ENCODE data around the gene IFIT3.
A peak's percentile ranks its signal among the peaks of the same experiment; 100 is the strongest.
"Not testable (repeated sequence)": the region's sequence is repeated elsewhere in the genome, so short reads cannot be mapped to it uniquely, and the experiment has no call there.

IFIT3 gene

DNA sequence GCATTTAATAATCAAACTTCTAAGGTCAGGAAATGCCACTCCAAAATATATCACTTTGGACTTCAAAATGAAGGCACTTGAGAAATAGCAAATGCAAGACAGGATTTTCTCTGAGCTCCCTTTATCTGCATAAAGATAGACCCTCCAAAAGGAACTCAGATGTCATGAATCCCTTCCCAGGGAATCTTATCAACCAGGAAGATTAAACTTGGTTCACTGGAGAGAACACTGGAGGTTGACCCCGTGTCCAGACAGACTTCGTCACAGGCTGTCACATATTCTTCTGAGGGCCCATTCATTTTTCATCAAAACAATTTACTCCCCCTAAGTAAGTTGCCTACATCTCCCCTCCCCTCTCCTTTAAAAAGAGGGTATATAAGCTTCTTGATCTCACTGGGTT is 21.2 kb downstream of the IFIT3 start:
- Histone ChIP-seq H3K9ac (no peak overlapping the region), H3K27me3 (ENCODE audit: control insufficient read depth, insufficient read depth, low read length) (no peaks in the 10 kb centered on the region), H3K36me3 (ENCODE audit: control insufficient read depth, insufficient read depth, low read length) (no peaks in the 10 kb centered on the region), H3K4me3 (ENCODE audit: low read depth, low read length) (no peak overlapping the region), H3K4me2 (ENCODE audit: low read length) (no peak overlapping the region), H2AFZ (no peak overlapping the region), H3K27ac (no peak overlapping the region), H3K4me1 (peaks cover 5% of the 10 kb centered on the region), H3K9me3 (ENCODE audit: control insufficient read depth, low read length) (no peaks in the 10 kb centered on the region), H3K79me2 (no peaks in the 10 kb centered on the region)
- no peak for TF ChIP-seq CTCF (IDR thresholded peaks at IDR 0.05)

DNA sequence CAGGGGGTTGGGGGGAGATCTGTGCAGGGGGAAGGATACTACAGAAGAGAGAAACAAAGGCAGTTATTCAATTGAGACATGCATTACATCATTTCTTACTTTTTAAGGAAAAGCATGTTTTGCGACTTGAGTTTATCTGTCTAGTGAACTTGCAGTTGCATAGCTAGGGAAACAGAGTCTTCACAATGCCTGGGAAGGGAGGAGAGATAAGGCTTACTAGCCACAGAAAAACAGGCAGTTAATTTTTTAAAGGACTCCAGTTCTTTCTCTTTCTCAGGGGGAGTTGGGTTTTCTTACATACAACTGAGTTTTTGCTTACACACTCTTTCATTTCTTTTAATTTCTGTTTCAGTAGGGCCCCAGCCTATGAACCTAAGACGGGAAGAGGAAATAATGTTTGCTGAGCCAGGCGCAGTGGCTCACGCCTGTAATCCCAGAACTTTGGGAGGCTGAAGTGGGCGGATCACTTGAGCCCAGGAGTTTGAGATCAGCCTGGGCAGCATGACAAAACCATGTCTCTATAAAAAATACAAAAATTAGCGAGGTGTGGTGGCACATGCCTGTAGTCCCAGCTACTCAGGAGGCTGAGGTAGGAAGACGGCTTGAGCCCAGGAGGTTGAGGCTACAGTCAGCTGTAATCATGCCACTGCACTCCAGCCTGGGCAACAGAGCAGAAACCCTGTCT is 23.0 kb downstream of the IFIT3 start:
- not testable (repeated sequence) for H3K36me3 ChIP-seq (ENCODE audit: control insufficient read depth, insufficient read depth, low read length); H3K4me2 ChIP-seq (ENCODE audit: low read length); H3K4me3 ChIP-seq (ENCODE audit: low read depth, low read length); H3K9me3 ChIP-seq (ENCODE audit: control insufficient read depth, low read length); H3K27me3 ChIP-seq (ENCODE audit: control insufficient read depth, insufficient read depth, low read length); H3K4me1 ChIP-seq; H2AFZ ChIP-seq; H3K9ac ChIP-seq; H3K79me2 ChIP-seq
- peak overlapping the region; percentile 21 for H3K27ac ChIP-seq

DNA sequence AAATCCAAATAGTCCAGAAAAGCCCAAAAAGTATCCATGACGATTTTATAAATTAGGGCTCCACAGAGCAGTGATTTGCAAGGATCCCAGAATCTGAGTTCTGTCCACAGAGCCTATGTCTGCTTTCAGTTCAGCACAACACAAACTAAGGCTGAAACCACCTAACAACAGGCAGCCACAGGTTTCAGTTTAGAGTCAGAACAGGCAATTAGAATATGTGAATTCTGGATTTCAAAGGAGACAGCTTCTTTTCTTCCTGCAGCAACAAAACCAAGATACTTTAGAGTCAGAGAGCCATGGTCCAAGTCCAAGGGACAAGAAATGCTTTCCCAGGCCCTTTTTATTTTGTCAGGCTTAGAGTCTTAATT is 23.6 kb downstream of the IFIT3 start:
- H3K4me1 ChIP-seq: peaks cover 4% of the 10 kb centered on the region
- no peak overlapping the region for H2AFZ ChIP-seq
- no peak overlapping the region for H3K9ac ChIP-seq
- H3K36me3 ChIP-seq (ENCODE audit: control insufficient read depth, insufficient read depth, low read length): no peaks in the 10 kb centered on the region
- peak overlapping the region; percentile 24 for H3K27ac ChIP-seq
- H3K27me3 ChIP-seq (ENCODE audit: control insufficient read depth, insufficient read depth, low read length): no peaks in the 10 kb centered on the region
- no peak for TF ChIP-seq CTCF (IDR thresholded peaks at IDR 0.05)
- H3K4me2 ChIP-seq (ENCODE audit: low read length): no peak overlapping the region
- no peaks in the 10 kb centered on the region for H3K9me3 ChIP-seq (ENCODE audit: control insufficient read depth, low read length)
- no peaks in the 10 kb centered on the region for H3K79me2 ChIP-seq
- H3K4me3 ChIP-seq (ENCODE audit: low read depth, low read length): no peak overlapping the region

DNA sequence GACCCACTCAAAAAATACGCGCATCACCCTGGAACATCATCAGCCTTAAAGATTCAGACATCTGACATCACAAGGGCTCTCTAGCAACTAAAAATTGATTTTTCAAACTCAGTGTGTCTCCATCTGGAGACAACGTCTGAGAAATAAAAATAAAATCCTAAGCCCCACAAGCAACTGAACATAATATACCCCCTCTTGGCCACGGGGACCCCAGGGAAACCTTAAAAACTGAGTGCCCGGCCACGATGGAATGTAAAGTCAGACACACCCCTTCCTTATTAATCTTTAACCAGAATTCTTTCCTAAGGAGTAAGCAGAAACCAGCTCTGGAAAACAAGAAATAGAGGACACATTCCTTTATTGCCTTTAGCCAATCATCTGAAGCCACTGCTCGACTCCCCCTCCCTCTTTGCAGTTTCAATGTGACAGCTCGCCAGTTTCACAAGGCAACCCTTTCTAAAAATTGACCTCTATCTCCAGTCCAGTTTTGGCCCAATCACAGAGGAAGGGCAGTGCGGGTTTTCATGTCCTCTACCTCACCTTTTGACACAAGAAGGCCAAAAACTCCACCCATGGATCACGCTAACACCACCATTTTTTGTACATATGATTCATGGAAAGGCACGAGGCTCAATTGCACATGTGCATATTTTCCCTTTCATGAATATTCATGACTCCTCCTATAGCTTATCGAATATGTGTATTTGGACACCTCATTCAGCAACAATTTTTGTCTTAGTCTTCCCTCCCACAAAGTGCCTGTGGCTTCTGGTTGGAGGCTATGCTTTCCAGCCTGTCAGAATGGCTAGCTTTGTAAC is 24.2 kb downstream of the IFIT3 start:
- Histone ChIP-seq H3K9ac (no peak overlapping the region), H3K4me2 (ENCODE audit: low read length) (no peak overlapping the region), H3K4me3 (ENCODE audit: low read depth, low read length) (no peak overlapping the region), H2AFZ (peak overlapping the region; percentile 20), H3K36me3 (ENCODE audit: control insufficient read depth, insufficient read depth, low read length) (no peaks in the 10 kb centered on the region), H3K27ac (peak overlapping the region; percentile 24), H3K27me3 (ENCODE audit: control insufficient read depth, insufficient read depth, low read length) (no peaks in the 10 kb centered on the region), H3K79me2 (no peaks in the 10 kb centered on the region), H3K4me1 (no peaks in the 10 kb centered on the region), H3K9me3 (ENCODE audit: control insufficient read depth, low read length) (no peaks in the 10 kb centered on the region)
- no peak for TF ChIP-seq CTCF (IDR thresholded peaks at IDR 0.05)

- H3K4me1 ChIP-seq: no peaks in the 10 kb centered on the region
- no peak for TF ChIP-seq CTCF (IDR thresholded peaks at IDR 0.05)
Measured at GRCh38 chr10:89352802-89353201, 25.0 kb downstream of the IFIT3 start.

More at GRCh38 chr10:89352802-89353201, 25.0 kb downstream of the IFIT3 start:
- Histone ChIP-seq H3K79me2 (no peaks in the 10 kb centered on the region), H3K36me3 (ENCODE audit: control insufficient read depth, insufficient read depth, low read length) (no peaks in the 10 kb centered on the region), H3K9ac (no peak overlapping the region), H3K27ac (no peak overlapping the region), H3K4me2 (ENCODE audit: low read length) (no peak overlapping the region), H3K27me3 (ENCODE audit: control insufficient read depth, insufficient read depth, low read length) (no peaks in the 10 kb centered on the region), H3K9me3 (ENCODE audit: control insufficient read depth, low read length) (no peaks in the 10 kb centered on the region), H3K4me3 (ENCODE audit: low read depth, low read length) (no peak overlapping the region), H2AFZ (no peak overlapping the region)
